HG03442 (cell line): ENCODE data around the gene C7orf57.

ENCODE experiments used
- ATAC-seq: cut with Tn5 transposase; IDR thresholded peaks from one replicate; pipeline ENCODE4 v1.9.1; 2021; ENCODE audit warnings: mild to moderate bottlenecking, moderate library complexity; ENCODE audit not compliant: unreplicated experiment

C7orf57 gene

GRCh38 chr7:48083114-48083830 is 47.9 kb downstream of the C7orf57 start:
- no peak for ATAC-seq

GRCh38 chr7:48084727-48085432 is 49.5 kb downstream of the C7orf57 start:
- ATAC-seq: peak; percentile 60

GRCh38 chr7:48085433-48085791 is 50.1 kb downstream of the C7orf57 start:
- ATAC-seq: peak; percentile 8

- no peak for ATAC-seq
These were observed 50.6 kb downstream of the C7orf57 start for GRCh38 chr7:48085942-48086341.

- peak; percentile 12 for ATAC-seq
These were observed 52.0 kb downstream of the C7orf57 start for GRCh38 chr7:48087349-48087748.

- peak; percentile 57 for ATAC-seq
These were observed 53.3 kb downstream of the C7orf57 start for GRCh38 chr7:48088559-48089045.

- peak; percentile 47 for ATAC-seq
These were observed 54.0 kb downstream of the C7orf57 start, which contains the start of gene UPP1 for GRCh38 chr7:48089046-48090003. UPP1 (plus strand) TSS chr7:48089265; CDS start chr7:48094784, 5,519 bp downstream.

- ATAC-seq: no peak
These were observed 54.9 kb downstream of the C7orf57 start for GRCh38 chr7:48090095-48090805.

GRCh38 chr7:48091506-48092433 is 56.4 kb downstream of the C7orf57 start:
- ATAC-seq: no peak

- ATAC-seq: no peak
These were observed 59.5 kb downstream of the C7orf57 start for GRCh38 chr7:48094861-48095293.

- no peak for ATAC-seq
These were observed 60.9 kb downstream of the C7orf57 start for GRCh38 chr7:48096273-48096672.

GRCh38 chr7:48097521-48098231 is 62.3 kb downstream of the C7orf57 start:
- no peak for ATAC-seq

- ATAC-seq: no peak
These were observed 63.5 kb downstream of the C7orf57 start for GRCh38 chr7:48098846-48099245.

GRCh38 chr7:48099781-48100180 is 64.4 kb downstream of the C7orf57 start:
- ATAC-seq: no peak

- ATAC-seq: no peak
These were observed 66.0 kb downstream of the C7orf57 start for GRCh38 chr7:48101352-48101751.

- no peak for ATAC-seq
These were observed 66.6 kb downstream of the C7orf57 start for GRCh38 chr7:48101968-48102367.

GRCh38 chr7:48102530-48102929 is 67.2 kb downstream of the C7orf57 start:
- no peak for ATAC-seq

GRCh38 chr7:48105045-48105444 is 69.7 kb downstream of the C7orf57 start:
- ATAC-seq: no peak
